CD14-positive monocyte (primary cell): ENCODE results near the gene SART3. TPM values are rescaled to one million over a fixed set of nuclear protein-coding genes. Genes with fewer than 3 reads are reported as not detected.
A peak's percentile ranks its signal among the peaks of the same experiment; 100 is the strongest.

Experiments used
- DNase-seq, 3 donors: peaks; one replicate each; pipeline ENCODE4 v3.0.0-alpha.2; 2011 to 2022
- H2AFZ ChIP-seq: 2 replicates; pipeline ENCODE4 v1.6.0; 2012; ENCODE audit warnings: mild to moderate bottlenecking, low read depth, low read length, inconsistent platforms; ENCODE audit not compliant: insufficient read depth, poor library complexity, severe bottlenecking
- H3K27ac ChIP-seq, 2 donors: 1 replicate in 1 of 2; 2 replicates in 1 of 2; pipeline ENCODE4 v1.5.1; 2012 to 2013; ENCODE audit warnings: low read length in 2 of 2, control low read depth in 1 of 2, inconsistent platforms in 1 of 2, low read depth in 1 of 2, mild to moderate bottlenecking in 1 of 2
- H3K27me3 ChIP-seq, 2 donors: one replicate each; pipeline versions ENCODE4 v1.6.0 to v1.6.1; 2011 to 2013; ENCODE audit warnings: low read length in 2 of 2; ENCODE audit not compliant: control insufficient read depth in 2 of 2, insufficient read depth in 2 of 2
- H3K36me3 ChIP-seq, 2 donors: replicated peaks in 1 of 2; 1 replicate in 1 of 2; 2 replicates in 1 of 2; pipeline versions ENCODE4 v1.5.1 to v1.6.1; 2012 to 2013; ENCODE audit warnings: low read length in 2 of 2, control low read depth in 1 of 2, inconsistent platforms in 1 of 2, mild to moderate bottlenecking in 1 of 2; ENCODE audit not compliant: insufficient read depth in 2 of 2, control insufficient read depth in 1 of 2
- H3K4me1 ChIP-seq, 2 donors: 1 replicate in 1 of 2; 2 replicates in 1 of 2; pipeline versions ENCODE4 v1.5.1 to v1.6.1; 2012 to 2013; ENCODE audit warnings: low read length in 2 of 2, control low read depth in 1 of 2, inconsistent platforms in 1 of 2, mild to moderate bottlenecking in 1 of 2, moderate library complexity in 1 of 2; ENCODE audit not compliant: insufficient read depth in 2 of 2, control insufficient read depth in 1 of 2
- H3K4me2 ChIP-seq: replicated peaks from 2 replicates; pipeline ENCODE3; 2012; ENCODE audit warnings: low read length, moderate library complexity, mild to moderate bottlenecking; ENCODE audit not compliant: poor library complexity, severe bottlenecking; ENCODE audit errors: extremely low read depth
- H3K4me3 ChIP-seq, 3 experiments: fragments of 200-600 bp in 1 of 3; sonication (generic) in 1 of 3; replicated peaks in 1 of 3; 1 replicate in 2 of 3; 2 replicates in 1 of 3; pipeline ENCODE4 v1.5.1; 2011 to 2013; ENCODE audit warnings: low read length in 3 of 3, mild to moderate bottlenecking in 3 of 3, control low read depth in 2 of 3, low read depth in 2 of 3, inconsistent platforms in 1 of 3, moderate library complexity in 1 of 3
- H3K79me2 ChIP-seq: 2 replicates; pipeline ENCODE4 v1.6.0; 2012; ENCODE audit warnings: mild to moderate bottlenecking, control low read depth, inconsistent platforms, low read length, moderate library complexity; ENCODE audit not compliant: insufficient read depth
- H3K9ac ChIP-seq: 2 replicates; pipeline ENCODE4 v1.6.0; 2017; ENCODE audit warnings: low read length, mild to moderate bottlenecking; ENCODE audit not compliant: insufficient read depth, poor library complexity, severe bottlenecking
- H3K9me3 ChIP-seq, 2 donors: replicated peaks in 1 of 2; 1 replicate in 1 of 2; 2 replicates in 1 of 2; pipeline versions ENCODE4 v1.5.1 to v1.6.1; 2012 to 2013; ENCODE audit warnings: low read length in 2 of 2, control low read depth in 1 of 2; ENCODE audit not compliant: control insufficient read depth in 1 of 2, insufficient read depth in 1 of 2
- H4K20me1 ChIP-seq: 2 replicates; pipeline ENCODE4 v1.6.0; 2012; ENCODE audit warnings: mild to moderate bottlenecking, low read length, control low read depth, moderate library complexity; ENCODE audit not compliant: insufficient read depth
- H3K27ac Mint-ChIP-seq, 7 donors: one replicate each; pipeline ENCODE4 v1.8.0; 2020; ENCODE audit warnings: mild to moderate bottlenecking in 7 of 7, mixed read lengths in 7 of 7, moderate library complexity in 6 of 7, inconsistent platforms in 2 of 7
- H3K27me3 Mint-ChIP-seq, 3 donors: one replicate each; pipeline ENCODE4 v1.8.0; 2021 to 2022; ENCODE audit warnings: low read depth in 3 of 3, mild to moderate bottlenecking in 3 of 3, mixed read lengths in 3 of 3, moderate library complexity in 3 of 3, inconsistent platforms in 1 of 3
- H3K36me3 Mint-ChIP-seq, 2 donors: one replicate each; pipeline ENCODE4 v1.8.0; 2020; ENCODE audit warnings: mixed read lengths in 2 of 2, inconsistent platforms in 1 of 2, mild to moderate bottlenecking in 1 of 2
- H3K4me1 Mint-ChIP-seq: one replicate; pipeline ENCODE4 v1.8.0; 2020; ENCODE audit warnings: mild to moderate bottlenecking, mixed read lengths
- H3K4me3 Mint-ChIP-seq, 2 donors: one replicate each; pipeline ENCODE4 v1.8.0; 2020; ENCODE audit warnings: mild to moderate bottlenecking in 2 of 2, mixed read lengths in 2 of 2, moderate library complexity in 1 of 2
- H3K9me3 Mint-ChIP-seq, 7 donors: one replicate each; pipeline ENCODE4 v1.8.0; 2020 to 2022; ENCODE audit warnings: mixed read lengths in 7 of 7, mild to moderate bottlenecking in 6 of 7, moderate library complexity in 6 of 7, inconsistent platforms in 2 of 7
- CTCF ChIP-seq: fragments of 200-600 bp; IDR thresholded peaks from one replicate; pipeline ENCODE4 v1.8.0; 2022; ENCODE audit warnings: antibody characterized with exemption, mild to moderate bottlenecking
- WGBS: methylation state at CpG from one replicate; pipeline ENCODE4 v1.1.5; 2013; ENCODE audit warnings: missing lambda C conversion rate; ENCODE audit not compliant: insufficient coverage; 5-methylcytosine and 5-hydroxymethylcytosine counted together
- intact Hi-C, 2 donors: fragments of 100-400 bp; cut with micrococcal nuclease; formaldehyde crosslinking; loops; one replicate each; pipeline versions ENCODE4 v1.15.0 to v1.15.1; 2023
- polyA plus RNA-seq, 3 donors: library from polyadenylated mRNA; depleted of rRNA in 1 of 3; unstranded in 2 of 3; stranded (reverse) in 1 of 3; fragments of 300-500 nt in 2 of 3; fragments of >200 nt in 1 of 3; fragmentation: Illumina TruSeq in 2 of 3; gene quantifications; 1 replicate in 2 of 3; 2 replicates in 1 of 3; pipeline ENCODE4 v1.2.3, GENCODE V29; 2012 to 2021

SART3 gene
- polyA plus RNA-seq, 3 donors = 10.3 to 20.9 (median 20.6) TPM

GRCh38 chr12:108566452-108566851 is 5.5 kb upstream of the SART3 start:
- Mint-ChIP-seq H3K4me3 (no peak overlapping the region), H3K27ac (peak overlapping the region; percentile 73 to 93 (median 90)), H3K9me3 (no peaks in the 10 kb centered on the region), H3K27me3 (no peaks in the 10 kb centered on the region), H3K36me3 (peaks cover 50 to 55% of the 10 kb centered on the region in 2 donors), H3K4me1 (peaks cover 35% of the 10 kb centered on the region)
- H3K9ac ChIP-seq = no peak overlapping the region
- intact Hi-C loops = loop anchor here in 1 of 2 donors (10.0 kb wide), 1 partner anchor 388 kb away; no protein-coding TSS in a partner anchor
- no peak overlapping the region for H3K4me2 ChIP-seq
- H3K4me1 ChIP-seq = peaks cover 42 to 55% of the 10 kb centered on the region in 2 donors
- no peak for DNase-seq
- peak overlapping the region; percentile 1 to 70 for H3K27ac ChIP-seq
- no peaks in the 10 kb centered on the region for H3K27me3 ChIP-seq
- no peaks in the 10 kb centered on the region for H4K20me1 ChIP-seq
- no peak overlapping the region for H3K4me3 ChIP-seq
- peaks cover 33 to 57% of the 10 kb centered on the region in 2 donors for H3K36me3 ChIP-seq
- no peaks in the 10 kb centered on the region for H3K9me3 ChIP-seq
- H2AFZ ChIP-seq = no peak overlapping the region
- WGBS = 100% methylated on average over 3 of the region's 4 CpGs
- no peak for TF ChIP-seq CTCF
- peaks cover 17% of the 10 kb centered on the region for H3K79me2 ChIP-seq

GRCh38 chr12:108565976-108566375 is 5.0 kb upstream of the SART3 start:
- peak overlapping the region; percentile 1 to 70 for H3K27ac ChIP-seq
- no peaks in the 10 kb centered on the region for H3K9me3 ChIP-seq
- no peak overlapping the region for H3K4me3 ChIP-seq
- Mint-ChIP-seq H3K4me1 (peaks cover 35% of the 10 kb centered on the region), H3K4me3 (no peak overlapping the region), H3K27me3 (no peaks in the 10 kb centered on the region), H3K9me3 (no peaks in the 10 kb centered on the region), H3K27ac (peak overlapping the region; percentile 35 to 91 (median 83)), H3K36me3 (peaks cover 50 to 55% of the 10 kb centered on the region in 2 donors)
- H4K20me1 ChIP-seq = no peaks in the 10 kb centered on the region
- H3K9ac ChIP-seq = no peak overlapping the region
- peaks cover 19% of the 10 kb centered on the region for H3K79me2 ChIP-seq
- H3K4me1 ChIP-seq = peaks cover 42 to 56% of the 10 kb centered on the region in 2 donors
- peak; percentile 46 to 81 (median 57) for DNase-seq
- intact Hi-C loops = loop anchor here (2.0 to 10.0 kb wide), 2 partner anchors 389 to 527 kb away; partner anchors contain the start of gene ALKBH2 (in 1 of the 2)
- no peak overlapping the region for H3K4me2 ChIP-seq
- H2AFZ ChIP-seq = no peak overlapping the region
- 0% methylated on average over 2 of the region's 2 CpGs for WGBS
- no peak for TF ChIP-seq CTCF
- H3K27me3 ChIP-seq = no peaks in the 10 kb centered on the region
- peaks cover 33 to 57% of the 10 kb centered on the region in 2 donors for H3K36me3 ChIP-seq
